ENCODE measurements around the gene HRCT1.

GRCh38 chr9:35882996-35883395 is 23.0 kb upstream of the HRCT1 start:
- no peak for TF ChIP-seq CTCF (IDR thresholded peaks at IDR 0.05; ENCODE audit: low read length)
- TF ChIP-seq EZH2 (IDR thresholded peaks at IDR 0.05; ENCODE audit: borderline replicate concordance, low read length), result no peak

Data from OCI-LY1 (cell line).